ENCODE measurements around the gene MMP25.

Gene MMP25

DNA sequence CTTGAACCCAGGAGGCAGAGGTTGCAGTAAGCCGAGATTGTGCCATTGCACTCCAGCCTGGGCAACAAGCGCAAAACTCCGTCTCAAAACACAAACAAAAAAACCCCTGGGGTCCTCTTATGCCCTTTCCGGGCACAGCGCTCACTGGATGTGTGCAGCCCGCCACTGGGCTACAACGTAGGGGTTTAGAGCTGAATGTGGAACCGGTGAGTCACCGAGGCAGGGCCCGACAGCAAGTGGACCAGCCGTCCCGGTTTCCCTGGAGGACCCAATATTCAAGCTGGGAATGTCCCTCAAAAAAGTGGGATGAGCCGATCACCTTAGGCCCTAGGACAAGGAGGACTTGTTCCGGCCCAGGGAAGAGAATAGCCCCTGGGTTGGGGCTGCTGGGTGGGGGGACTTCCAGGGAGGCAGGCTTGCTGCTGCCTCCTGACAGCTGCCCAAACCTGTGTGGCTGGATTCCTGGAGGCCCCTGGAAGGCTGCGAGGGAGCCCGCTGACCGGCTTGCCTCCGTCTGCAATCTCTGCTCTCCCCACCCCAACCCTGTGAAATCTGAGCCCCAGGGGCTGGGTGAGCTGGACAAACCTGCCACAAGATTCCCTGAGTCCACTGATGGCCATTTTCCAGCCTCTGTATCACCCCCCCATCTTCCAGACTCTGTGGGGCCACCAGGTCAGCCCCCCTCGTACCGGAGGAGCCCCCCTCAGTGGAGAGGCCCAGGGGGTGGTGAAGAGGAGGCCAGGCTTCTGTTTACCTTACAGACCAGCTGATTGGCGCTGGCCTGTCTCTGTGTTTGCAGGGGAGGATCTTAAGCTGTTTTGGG is 36.6 kb upstream of the MMP25 start:
- Histone ChIP-seq H3K4me1 (peaks cover 0 to 7% (median 3%) of the 10 kb centered on the region in 4 donors), H3K27ac (no peak overlapping the region), H3K36me3 (no peaks in the 10 kb centered on the region), H3K27me3 (peaks cover 6 to 90% of the 10 kb centered on the region in 2 donors), H3K4me3 (no peak overlapping the region), H3K9me3 (no peaks in the 10 kb centered on the region)
- DNase-seq = no peak
- TF ChIP-seq, protein P1, sequence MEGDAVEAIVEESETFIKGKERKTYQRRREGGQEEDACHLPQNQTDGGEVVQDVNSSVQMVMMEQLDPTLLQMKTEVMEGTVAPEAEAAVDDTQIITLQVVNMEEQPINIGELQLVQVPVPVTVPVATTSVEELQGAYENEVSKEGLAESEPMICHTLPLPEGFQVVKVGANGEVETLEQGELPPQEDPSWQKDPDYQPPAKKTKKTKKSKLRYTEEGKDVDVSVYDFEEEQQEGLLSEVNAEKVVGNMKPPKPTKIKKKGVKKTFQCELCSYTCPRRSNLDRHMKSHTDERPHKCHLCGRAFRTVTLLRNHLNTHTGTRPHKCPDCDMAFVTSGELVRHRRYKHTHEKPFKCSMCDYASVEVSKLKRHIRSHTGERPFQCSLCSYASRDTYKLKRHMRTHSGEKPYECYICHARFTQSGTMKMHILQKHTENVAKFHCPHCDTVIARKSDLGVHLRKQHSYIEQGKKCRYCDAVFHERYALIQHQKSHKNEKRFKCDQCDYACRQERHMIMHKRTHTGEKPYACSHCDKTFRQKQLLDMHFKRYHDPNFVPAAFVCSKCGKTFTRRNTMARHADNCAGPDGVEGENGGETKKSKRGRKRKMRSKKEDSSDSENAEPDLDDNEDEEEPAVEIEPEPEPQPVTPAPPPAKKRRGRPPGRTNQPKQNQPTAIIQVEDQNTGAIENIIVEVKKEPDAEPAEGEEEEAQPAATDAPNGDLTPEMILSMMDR (IDR thresholded peaks at IDR 0.05) = no peak
- intact Hi-C loops (cut with DNase I; ENCODE audit: low total_unique reads) = no loop called here

- Histone ChIP-seq H3K9me3 (no peaks in the 10 kb centered on the region), H3K27me3 (peaks cover 6 to 86% of the 10 kb centered on the region in 2 donors), H3K4me3 (no peak overlapping the region), H3K4me1 (peaks cover 0 to 3% (median 0%) of the 10 kb centered on the region in 4 donors), H3K36me3 (no peaks in the 10 kb centered on the region), H3K27ac (no peak overlapping the region)
- intact Hi-C loops (cut with DNase I; ENCODE audit: low total_unique reads) = no loop called here
- DNase-seq = no peak
- TF ChIP-seq, protein P1 (IDR thresholded peaks at IDR 0.05) = no peak
Observed at GRCh38 chr16:3010510-3010909, 35.9 kb upstream of the MMP25 start.

DNA sequence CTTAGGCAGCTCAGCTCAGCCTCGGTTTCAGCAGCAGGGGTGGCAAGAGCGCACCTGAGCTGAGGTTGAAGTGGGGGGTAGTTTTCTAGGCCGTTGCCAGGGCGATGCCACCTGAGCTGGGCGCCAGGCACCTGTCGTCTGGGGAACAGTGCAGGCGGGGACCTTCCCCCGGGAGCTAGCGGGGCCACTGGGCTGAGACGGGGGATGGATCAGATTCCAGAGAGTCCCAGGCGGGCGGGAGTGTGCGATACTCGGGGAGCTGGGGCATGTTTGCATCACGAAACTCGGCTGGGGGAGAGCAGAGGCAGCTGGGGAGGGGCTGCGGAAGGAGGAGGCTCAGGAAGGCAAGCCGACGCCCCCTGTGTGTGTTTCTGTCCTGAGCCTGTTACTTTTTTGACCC is 34.1 kb upstream of the MMP25 start:
- Histone ChIP-seq H3K4me1 (peaks cover 0 to 3% (median 0%) of the 10 kb centered on the region in 4 donors), H3K27ac (no peak overlapping the region), H3K4me3 (no peak overlapping the region), H3K36me3 (no peaks in the 10 kb centered on the region), H3K9me3 (no peaks in the 10 kb centered on the region), H3K27me3 (peaks cover 6 to 70% of the 10 kb centered on the region in 2 donors)
- no peak for DNase-seq
- intact Hi-C loops (cut with DNase I; ENCODE audit: low total_unique reads) = no loop called here
- TF ChIP-seq, protein P1 (IDR thresholded peaks at IDR 0.05) = no peak

DNA sequence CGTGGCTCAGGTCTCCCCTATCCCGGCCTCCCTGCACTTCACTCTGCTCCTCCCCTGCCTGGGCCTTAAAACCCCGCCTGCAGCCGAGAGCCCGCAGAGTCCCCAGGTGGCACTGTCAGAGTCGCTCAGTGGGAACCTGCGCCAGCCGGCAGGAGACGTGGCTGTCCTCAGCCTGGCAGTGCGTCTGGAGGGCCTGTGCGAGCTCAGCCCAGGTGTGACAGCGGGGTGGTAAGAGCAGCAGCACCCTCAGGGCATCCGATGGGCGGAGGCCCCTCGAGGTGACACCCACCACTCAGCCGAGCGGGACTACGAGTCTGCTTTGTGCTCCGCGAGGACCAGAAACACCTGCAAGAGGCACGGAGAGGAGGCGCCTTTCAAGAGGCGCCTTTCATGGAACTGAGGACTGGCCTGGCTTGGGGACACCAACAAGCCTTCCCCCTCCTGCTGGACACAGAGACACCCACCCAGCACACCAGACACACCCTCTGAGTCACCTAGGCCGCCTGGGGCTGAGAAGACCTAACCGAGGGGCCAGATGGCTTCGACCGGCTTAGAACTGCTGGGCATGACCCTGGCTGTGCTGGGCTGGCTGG is 33.4 kb upstream of the MMP25 start, which contains the start of gene CLDN9:
CLDN9 (plus strand) TSS at position 96 of the 593 bp plus-strand sequence; CDS start at position 536, 440 bp downstream.
- Histone ChIP-seq H3K4me3 (no peak within 1 kb of the TSS), H3K27me3 (peaks cover 6 to 70% of the 10 kb centered on the region in 2 donors)
- no peak for DNase-seq

GRCh38 chr16:3013491-3013951 is 32.8 kb upstream of the MMP25 start:
- TF ChIP-seq, protein P1 (IDR thresholded peaks at IDR 0.05) = no peak
- peaks cover 6 to 70% of the 10 kb centered on the region in 2 donors for H3K27me3 ChIP-seq
- intact Hi-C loops (cut with DNase I; ENCODE audit: low total_unique reads) = no loop called here

More for the DNA sequence above, 33.4 kb upstream of the MMP25 start, which contains the start of gene CLDN9:
- H3K4me1 ChIP-seq = peaks cover 0 to 8% (median 1%) of the 10 kb centered on the region in 4 donors
- H3K9me3 ChIP-seq = no peaks in the 10 kb centered on the region
- H3K27ac ChIP-seq = no peak within 1 kb of the TSS
- TF ChIP-seq, protein P1 (IDR thresholded peaks at IDR 0.05) = no peak
- intact Hi-C loops (cut with DNase I; ENCODE audit: low total_unique reads) = no loop called here
- no peaks in the 10 kb centered on the region for H3K36me3 ChIP-seq

More at GRCh38 chr16:3013491-3013951, 32.8 kb upstream of the MMP25 start:
- H3K27ac ChIP-seq = no peak overlapping the region
- no peak overlapping the region for H3K4me3 ChIP-seq
- no peaks in the 10 kb centered on the region for H3K36me3 ChIP-seq
- DNase-seq = no peak
- H3K4me1 ChIP-seq = peaks cover 0 to 14% (median 3%) of the 10 kb centered on the region in 4 donors
- no peaks in the 10 kb centered on the region for H3K9me3 ChIP-seq
